ENCODE data around the gene BAZ2A.

GRCh38 chr12:56626701-56627100 is 3.4 kb downstream of the BAZ2A start:
- TF ChIP-seq CTCF (IDR thresholded peaks at IDR 0.05) (no peak), POLR2A (IDR thresholded peaks at IDR 0.05) (no peak)
